GM21529 (cell line): Measurements from ENCODE around the gene NUP133.
"Not testable (repeated sequence)": the region's sequence is repeated elsewhere in the genome, so short reads cannot be mapped to it uniquely, and the experiment has no call there.

ENCODE experiments used
- ATAC-seq: cut with Tn5 transposase; IDR thresholded peaks from one replicate; pipeline ENCODE4 v1.9.1; 2021; ENCODE audit not compliant: unreplicated experiment

The NUP133 gene

GRCh38 chr1:229509576-229509975 lies 1.4 kb upstream of the NUP133 start:
- ATAC-seq: no peak

GRCh38 chr1:229508823-229509337 lies 739 bp upstream of the NUP133 start:
- no peak for ATAC-seq

GRCh38 chr1:229507502-229507901 lies 639 bp downstream of the NUP133 start:
- peak; percentile 2 for ATAC-seq

GRCh38 chr1:229506633-229507032 lies 1.5 kb downstream of the NUP133 start:
- no peak for ATAC-seq

GRCh38 chr1:229495782-229496181 lies 12.4 kb downstream of the NUP133 start:
- no peak for ATAC-seq

GRCh38 chr1:229487181-229487580 lies 21.0 kb downstream of the NUP133 start:
- ATAC-seq: no peak

GRCh38 chr1:229485318-229485717 lies 22.8 kb downstream of the NUP133 start:
- no peak for ATAC-seq

GRCh38 chr1:229482511-229482910 lies 25.6 kb downstream of the NUP133 start:
- ATAC-seq: no peak

GRCh38 chr1:229480495-229480894 lies 27.6 kb downstream of the NUP133 start:
- no peak for ATAC-seq

- ATAC-seq: peak; percentile 79
Measured at GRCh38 chr1:229479660-229480399, 28.3 kb downstream of the NUP133 start.

- ATAC-seq: peak; percentile 62
Measured at GRCh38 chr1:229478852-229479251, 29.3 kb downstream of the NUP133 start.

- not testable (repeated sequence) for ATAC-seq
Measured at GRCh38 chr1:229475859-229476258, 32.3 kb downstream of the NUP133 start.

- ATAC-seq: no peak
Measured at GRCh38 chr1:229474509-229474908, 33.6 kb downstream of the NUP133 start.

GRCh38 chr1:229471175-229471574 lies 37.0 kb downstream of the NUP133 start:
- ATAC-seq: no peak

- ATAC-seq: no peak
Measured at GRCh38 chr1:229470406-229471043, 37.6 kb downstream of the NUP133 start.

- no peak for ATAC-seq
Measured at GRCh38 chr1:229466887-229467286, 41.3 kb downstream of the NUP133 start.

- no peak for ATAC-seq
Measured at GRCh38 chr1:229464672-229465071, 43.5 kb downstream of the NUP133 start.

- ATAC-seq: no peak
Measured at GRCh38 chr1:229461032-229461668, 47.0 kb downstream of the NUP133 start.

- no peak for ATAC-seq
Measured at GRCh38 chr1:229459815-229460214, 48.3 kb downstream of the NUP133 start.

- ATAC-seq: no peak
Measured at GRCh38 chr1:229457436-229457835, 50.7 kb downstream of the NUP133 start.

GRCh38 chr1:229456016-229456415 lies 52.1 kb downstream of the NUP133 start:
- ATAC-seq: no peak

GRCh38 chr1:229454056-229454455 lies 54.1 kb downstream of the NUP133 start:
- no peak for ATAC-seq
